ENCODE results near the gene CDHR5.

Gene CDHR5

GRCh38 chr11:581342-581741 lies 43.4 kb downstream of the CDHR5 start:
- DNase-seq, result no peak

GRCh38 chr11:579830-580601 lies 44.7 kb downstream of the CDHR5 start:
- no peak for DNase-seq

DNA sequence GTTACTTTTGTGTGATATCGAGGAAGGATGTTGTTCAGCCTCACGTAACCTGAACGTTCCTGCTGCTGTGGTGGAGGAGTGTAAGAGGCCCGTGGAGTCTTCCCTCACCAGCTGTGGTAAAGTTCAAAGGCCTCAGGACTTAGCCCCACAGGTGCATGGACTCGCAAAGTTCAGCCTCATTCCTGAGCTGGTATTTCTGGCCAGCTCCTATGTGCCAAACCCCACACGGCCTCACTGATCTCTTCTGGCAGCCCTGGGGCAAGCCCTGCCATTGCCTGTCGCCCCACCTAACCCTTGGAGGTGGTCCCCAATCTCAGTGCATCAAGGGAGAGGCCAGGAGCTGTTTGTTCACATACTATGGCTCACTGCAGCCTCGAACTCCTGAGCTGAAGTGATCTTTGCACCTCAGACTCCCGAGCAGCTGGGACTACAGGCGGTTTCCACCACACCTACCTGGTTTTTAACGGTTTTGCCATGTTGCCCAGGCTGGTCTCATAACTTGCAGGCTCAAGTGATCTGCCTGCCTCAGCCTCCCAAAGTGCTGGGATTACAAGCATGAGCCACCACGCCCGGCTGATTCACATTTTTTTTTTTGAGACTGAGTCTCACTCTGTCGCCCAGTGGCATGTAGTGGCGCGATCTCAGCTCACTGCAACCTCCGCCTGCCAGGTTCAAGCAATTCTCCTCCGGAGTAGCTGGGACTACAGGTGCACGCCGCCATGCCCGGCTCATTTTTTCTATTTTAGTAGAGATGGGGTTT lies 46.3 kb downstream of the CDHR5 start:
- no peak for DNase-seq

GRCh38 chr11:577611-577894 lies 47.2 kb downstream of the CDHR5 start:
- no peak for DNase-seq

DNA sequence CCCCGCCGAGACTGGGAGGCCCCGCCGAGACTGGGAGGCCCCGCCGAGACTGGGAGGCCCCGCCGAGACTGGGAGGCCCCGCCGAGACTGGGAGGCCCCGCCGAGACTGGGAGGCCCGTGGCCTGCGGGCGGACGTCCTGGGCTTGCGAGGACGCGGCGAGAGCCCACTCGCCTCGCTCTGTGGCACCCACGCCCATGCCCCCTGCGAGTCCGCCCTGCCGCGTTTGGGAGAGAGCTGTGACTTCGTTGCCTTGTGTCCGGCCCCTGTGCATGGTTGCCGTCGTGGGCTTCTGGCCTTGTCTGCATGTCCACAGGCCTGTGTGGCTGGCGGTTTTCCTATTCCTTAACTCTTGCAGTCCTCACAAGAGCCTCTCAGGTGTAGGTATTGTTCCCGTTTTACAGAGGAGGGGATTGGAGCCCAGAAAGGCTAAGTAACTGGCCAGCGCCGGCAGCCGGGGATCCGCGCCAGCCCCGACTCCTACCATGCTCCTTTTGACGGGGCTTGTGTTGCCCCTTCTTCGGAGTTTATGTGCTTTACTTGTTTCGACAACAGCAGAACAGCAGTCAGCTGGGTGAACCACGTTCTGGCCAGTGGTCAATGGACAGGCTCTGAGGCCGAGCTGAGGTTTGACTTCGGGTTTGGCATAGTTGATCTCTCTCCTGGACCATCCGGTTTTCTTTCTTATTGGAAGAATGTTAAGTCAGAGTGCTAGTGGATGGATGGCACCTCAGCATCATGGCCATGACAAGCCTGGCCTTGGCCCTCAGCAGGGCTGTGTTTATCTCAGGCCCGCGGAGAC lies 47.7 kb downstream of the CDHR5 start:
- DNase-seq, result no peak

- DNase-seq, result peak; percentile 95
These were observed 48.6 kb downstream of the CDHR5 start, which contains the start of gene PHRF1 for GRCh38 chr11:575996-576768. Gene PHRF1 (plus strand): TSS chr11:576470. CDS start chr11:581513, 5,043 bp downstream.

DNA sequence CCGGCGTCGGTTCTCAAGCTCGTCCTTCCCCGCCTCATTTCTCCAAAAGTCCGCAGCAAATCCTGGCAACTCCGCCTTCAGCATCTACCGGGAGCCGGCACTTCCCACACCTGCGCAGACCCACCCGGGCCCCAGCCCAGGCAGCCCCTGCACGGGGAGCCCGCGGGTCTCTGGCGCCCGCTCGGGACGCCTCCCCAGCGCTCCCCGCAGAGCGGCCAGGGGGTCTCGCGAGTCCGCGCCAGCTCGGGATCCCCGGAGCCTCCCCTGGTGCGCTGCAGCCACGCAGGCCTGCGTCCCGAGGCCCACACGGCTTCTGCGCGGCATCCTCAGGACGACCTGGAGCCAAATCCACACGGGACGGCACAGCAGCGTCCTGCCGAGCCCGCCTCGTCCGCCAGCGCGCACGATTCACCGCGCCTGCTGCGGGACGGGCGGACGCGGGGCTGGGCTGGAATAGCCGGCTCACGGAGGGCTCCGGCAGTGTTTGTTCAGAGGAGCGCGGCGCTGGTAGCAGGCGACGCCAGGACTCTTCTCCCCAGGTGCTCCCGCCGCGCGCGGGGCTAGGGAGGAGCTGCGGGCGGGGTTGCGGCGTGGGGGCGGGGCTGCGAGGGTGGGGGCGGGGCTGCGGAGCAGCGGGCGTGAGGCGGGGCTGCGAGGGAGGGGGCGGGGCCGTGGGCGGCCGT lies 49.3 kb downstream of the CDHR5 start:
- DNase-seq, result no peak

DNA sequence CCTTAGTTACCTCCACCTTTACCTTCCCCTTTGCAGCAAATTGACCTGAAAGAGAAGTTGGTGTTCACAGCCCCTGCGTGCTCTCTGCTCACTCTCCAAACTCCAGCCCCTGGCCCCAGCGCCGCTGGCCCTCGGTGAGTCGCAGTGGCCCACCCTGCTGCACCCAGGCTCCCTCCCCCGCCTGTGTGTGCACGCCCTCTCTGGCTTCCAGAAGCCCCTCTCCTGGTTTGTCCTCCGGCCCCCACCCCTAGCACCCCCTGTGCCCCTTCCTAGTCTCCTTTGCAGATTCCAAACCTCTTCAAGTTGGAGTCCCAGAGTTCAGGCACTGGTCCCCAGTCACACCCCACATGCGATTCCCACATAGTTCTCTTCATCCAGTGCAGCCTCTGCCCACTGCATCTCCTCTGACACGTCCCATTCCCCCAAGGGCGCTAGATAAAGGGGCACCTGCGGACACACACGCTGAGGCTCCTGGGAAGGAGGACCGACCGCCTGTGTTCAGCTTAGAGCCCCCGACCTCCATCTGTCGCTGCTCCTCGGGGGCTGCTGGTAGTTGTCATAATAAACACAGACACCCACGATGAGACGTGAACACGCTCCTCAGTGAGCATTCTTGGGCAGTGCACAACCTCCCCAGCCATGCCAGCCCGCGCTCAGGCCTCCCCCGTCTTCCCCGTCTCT lies 50.0 kb downstream of the CDHR5 start:
- DNase-seq, result no peak

DNA sequence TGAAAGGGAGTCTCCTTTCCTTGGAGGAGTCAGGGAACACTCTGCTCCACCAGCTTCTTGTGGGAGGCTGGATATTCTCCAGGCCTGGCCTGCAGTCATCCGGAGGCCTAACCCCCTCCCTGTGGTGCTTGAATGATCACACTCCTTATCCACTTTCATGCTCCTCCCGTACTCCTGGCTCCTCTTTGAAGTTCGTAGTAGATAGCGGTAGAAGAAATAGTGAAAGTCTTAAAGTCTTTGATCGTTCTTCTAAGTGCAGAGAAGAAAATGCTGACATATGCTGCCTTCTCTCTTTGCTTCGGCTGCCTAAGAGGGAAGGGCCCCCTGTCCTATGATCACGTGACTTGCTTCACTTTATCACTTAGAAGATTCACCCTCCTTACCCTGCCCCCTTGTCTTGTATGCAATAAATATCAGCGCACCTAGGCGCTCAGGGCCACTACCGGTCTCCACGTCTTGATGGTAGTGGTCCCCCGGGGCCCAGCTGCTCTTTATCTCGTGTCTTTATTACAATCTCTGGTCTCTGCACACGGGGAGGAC lies 50.7 kb downstream of the CDHR5 start:
- DNase-seq, result peak in 1 of 2 donors; percentile 45

DNA sequence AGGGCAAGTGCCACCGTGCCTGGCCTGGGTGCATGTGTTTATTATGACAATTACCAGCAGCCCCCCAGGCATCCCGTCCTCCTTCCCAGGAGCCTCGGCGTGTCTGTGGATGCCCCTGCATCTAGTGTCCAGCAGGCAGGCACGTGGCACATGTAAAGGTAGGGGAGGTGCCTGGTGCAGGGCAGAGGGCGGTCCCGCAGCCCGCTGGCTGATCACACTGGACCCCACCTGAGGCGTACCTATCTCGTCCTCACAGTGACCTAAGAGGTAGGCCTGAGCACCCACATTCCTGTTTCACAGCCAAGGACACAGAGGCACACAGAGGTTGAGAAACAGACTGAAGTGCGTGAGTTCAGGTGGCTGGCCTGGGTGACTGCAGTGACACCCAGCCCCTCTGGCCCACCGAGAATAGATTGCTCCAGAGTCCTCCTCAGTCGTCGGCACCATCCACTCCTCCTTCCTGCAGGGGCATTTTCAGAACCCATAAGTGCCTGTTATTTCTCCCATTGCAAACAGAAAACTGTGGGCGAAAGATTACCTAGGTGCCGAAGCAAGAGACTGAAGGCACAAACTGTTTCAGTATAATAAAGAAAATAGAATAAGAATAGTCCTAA lies 51.5 kb downstream of the CDHR5 start:
- DNase-seq, result no peak

GRCh38 chr11:571802-572185 lies 53.0 kb downstream of the CDHR5 start:
- DNase-seq, result no peak

GRCh38 chr11:569158-569885 lies 55.4 kb downstream of the CDHR5 start:
- no peak for DNase-seq

GRCh38 chr11:568306-569157 lies 56.2 kb downstream of the CDHR5 start:
- DNase-seq, result peak; percentile 96

- DNase-seq, result no peak
These were observed 57.0 kb downstream of the CDHR5 start for GRCh38 chr11:567629-568292.

DNA sequence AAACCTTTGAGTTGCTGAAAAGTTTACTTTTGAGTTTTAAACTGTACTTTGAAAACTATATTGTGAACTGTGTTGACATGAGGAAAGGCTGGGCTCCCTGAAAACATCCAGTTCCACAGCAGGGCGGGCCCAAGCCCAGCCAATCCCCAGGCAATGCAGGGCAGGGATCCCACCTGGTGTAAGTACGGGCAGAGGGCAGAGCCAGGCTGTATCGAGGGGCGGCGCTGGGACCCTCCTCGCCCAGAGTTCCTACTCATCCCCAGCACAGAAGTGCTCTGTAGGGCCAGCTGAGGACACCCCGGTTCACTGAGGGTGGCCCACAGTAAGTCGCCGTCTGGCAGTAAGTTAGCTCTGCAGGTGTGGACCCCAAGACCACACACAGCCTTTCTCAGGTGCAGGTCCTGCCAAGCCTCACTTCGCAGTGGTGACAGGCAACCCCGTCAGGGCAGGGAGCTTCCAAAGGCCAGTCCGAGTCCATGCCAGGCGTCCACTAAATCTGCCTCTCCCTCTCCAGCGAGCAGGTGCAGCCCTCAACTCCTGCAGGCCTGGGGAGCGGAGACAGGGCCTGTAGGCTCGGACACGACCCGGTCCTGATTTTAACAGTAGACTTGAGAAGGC lies 57.6 kb downstream of the CDHR5 start:
- DNase-seq, result no peak

Measured in CD4-positive, alpha-beta T cell treated with Interleukin-1 beta for 1 hour (primary cell).